ENCODE measurements around the gene PHF1.
"Not testable (repeated sequence)": the region's sequence is repeated elsewhere in the genome, so short reads cannot be mapped to it uniquely, and the experiment has no call there.

- TF ChIP-seq, protein P1, sequence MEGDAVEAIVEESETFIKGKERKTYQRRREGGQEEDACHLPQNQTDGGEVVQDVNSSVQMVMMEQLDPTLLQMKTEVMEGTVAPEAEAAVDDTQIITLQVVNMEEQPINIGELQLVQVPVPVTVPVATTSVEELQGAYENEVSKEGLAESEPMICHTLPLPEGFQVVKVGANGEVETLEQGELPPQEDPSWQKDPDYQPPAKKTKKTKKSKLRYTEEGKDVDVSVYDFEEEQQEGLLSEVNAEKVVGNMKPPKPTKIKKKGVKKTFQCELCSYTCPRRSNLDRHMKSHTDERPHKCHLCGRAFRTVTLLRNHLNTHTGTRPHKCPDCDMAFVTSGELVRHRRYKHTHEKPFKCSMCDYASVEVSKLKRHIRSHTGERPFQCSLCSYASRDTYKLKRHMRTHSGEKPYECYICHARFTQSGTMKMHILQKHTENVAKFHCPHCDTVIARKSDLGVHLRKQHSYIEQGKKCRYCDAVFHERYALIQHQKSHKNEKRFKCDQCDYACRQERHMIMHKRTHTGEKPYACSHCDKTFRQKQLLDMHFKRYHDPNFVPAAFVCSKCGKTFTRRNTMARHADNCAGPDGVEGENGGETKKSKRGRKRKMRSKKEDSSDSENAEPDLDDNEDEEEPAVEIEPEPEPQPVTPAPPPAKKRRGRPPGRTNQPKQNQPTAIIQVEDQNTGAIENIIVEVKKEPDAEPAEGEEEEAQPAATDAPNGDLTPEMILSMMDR (conservative IDR thresholded peaks at IDR 0.05; ENCODE audit: low read length), result not testable (repeated sequence)
- not testable (repeated sequence) for TF ChIP-seq EZH2phosphoT487 (IDR thresholded peaks at IDR 0.05; ENCODE audit: borderline replicate concordance)
Observed at GRCh38 chr6:33379184-33379583, 31.6 kb upstream of the PHF1 start.

Measured in Loucy (cell line).